Subcutaneous adipose tissue (tissue), 4 donors: ENCODE measurements around the gene C11orf54. TPM values are rescaled to one million over a fixed set of nuclear protein-coding genes. Genes with fewer than 3 reads are reported as not detected.

ENCODE experiments used
- total RNA-seq, 4 donors: library from RNA; depleted of rRNA; stranded (reverse); fragments of >200 nt; gene quantifications; one replicate each; pipeline ENCODE4 v1.1.0, GENCODE V29; 2016
- TF ChIP-seq, protein P1 (sequence below): fragments of 450-650 bp; IDR thresholded peaks from one replicate; pipeline ENCODE4 v1.5.1; 2016; ENCODE audit warnings: low read depth, mild to moderate bottlenecking, control low read depth, antibody characterized with exemption, moderate library complexity

Gene C11orf54
- total RNA-seq, 4 donors from 2014 or later, result 42.2 to 58.6 (median 50.5) TPM

DNA sequence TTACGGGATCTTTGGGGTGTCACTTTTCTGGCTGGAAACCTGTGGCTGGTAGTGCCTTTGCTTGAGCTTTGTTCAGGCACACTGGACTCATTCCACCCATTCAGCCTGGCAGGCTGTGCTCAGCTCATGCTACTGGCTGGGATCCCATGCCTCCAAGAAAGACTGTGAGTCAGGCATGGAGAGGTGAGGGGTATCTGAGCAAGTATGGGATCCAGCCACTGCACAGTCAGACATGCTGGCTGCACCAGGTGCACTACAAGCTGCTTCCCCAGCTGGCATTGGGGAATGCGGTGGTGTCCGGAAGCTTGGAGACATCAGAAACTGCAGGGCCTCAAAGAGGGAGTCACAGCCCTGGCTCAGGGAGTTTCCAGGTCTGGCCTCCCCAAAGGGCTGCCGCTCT is 30.7 kb downstream of the C11orf54 start:
- TF ChIP-seq, protein P1, sequence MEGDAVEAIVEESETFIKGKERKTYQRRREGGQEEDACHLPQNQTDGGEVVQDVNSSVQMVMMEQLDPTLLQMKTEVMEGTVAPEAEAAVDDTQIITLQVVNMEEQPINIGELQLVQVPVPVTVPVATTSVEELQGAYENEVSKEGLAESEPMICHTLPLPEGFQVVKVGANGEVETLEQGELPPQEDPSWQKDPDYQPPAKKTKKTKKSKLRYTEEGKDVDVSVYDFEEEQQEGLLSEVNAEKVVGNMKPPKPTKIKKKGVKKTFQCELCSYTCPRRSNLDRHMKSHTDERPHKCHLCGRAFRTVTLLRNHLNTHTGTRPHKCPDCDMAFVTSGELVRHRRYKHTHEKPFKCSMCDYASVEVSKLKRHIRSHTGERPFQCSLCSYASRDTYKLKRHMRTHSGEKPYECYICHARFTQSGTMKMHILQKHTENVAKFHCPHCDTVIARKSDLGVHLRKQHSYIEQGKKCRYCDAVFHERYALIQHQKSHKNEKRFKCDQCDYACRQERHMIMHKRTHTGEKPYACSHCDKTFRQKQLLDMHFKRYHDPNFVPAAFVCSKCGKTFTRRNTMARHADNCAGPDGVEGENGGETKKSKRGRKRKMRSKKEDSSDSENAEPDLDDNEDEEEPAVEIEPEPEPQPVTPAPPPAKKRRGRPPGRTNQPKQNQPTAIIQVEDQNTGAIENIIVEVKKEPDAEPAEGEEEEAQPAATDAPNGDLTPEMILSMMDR, result no peak

DNA sequence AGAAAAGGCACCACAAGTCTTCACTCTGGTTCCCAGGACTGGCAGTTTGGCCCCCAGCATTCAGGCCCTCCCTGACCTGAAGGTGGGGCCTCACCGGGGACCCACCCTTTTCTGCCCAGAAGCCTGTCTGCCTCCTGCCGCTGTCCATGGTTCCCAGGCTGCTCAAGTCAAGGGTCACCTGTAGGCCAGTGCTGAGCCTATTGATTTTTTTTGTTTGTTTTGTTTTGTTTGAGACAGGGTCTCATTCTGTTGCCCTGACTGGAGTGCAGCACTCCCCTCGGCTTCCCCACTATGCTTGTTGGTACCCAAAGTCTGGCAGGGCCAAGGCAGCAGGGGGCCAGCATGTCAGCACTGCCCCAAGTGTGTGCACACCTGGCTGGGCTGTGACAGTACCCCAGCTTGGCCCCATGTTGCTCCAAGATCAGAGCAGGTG is 31.6 kb downstream of the C11orf54 start:
- TF ChIP-seq, protein P1, result no peak

DNA sequence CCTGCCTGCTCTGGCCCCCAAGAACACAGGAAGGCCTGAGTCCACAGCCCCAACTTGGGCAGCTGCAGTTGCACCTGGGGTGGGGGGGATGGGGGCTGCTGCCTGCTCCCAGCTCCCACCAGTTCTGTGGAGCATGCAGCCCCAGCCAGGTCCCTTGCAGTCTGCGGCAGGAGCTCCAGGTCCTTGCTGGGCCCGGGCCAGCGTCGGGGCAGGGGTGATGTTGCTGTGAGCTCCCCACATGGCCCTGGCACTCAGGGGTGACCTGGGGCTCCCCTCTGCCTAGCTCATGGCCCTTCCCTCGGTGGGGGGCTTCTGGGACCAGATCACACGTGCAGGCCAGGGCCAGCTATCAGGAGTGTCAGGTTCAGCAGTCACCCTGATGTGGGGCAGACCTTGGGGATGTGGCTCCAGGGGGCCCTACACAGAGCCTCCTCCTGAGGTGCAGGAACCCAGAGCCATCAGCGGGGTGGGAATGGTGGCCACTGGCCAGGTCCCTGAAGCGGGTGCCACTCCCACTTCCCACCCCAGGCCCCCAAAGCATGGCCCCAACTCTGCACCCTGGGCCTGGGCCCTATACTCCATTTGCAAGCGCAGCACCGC is 32.2 kb downstream of the C11orf54 start:
- TF ChIP-seq, protein P1, result no peak

DNA sequence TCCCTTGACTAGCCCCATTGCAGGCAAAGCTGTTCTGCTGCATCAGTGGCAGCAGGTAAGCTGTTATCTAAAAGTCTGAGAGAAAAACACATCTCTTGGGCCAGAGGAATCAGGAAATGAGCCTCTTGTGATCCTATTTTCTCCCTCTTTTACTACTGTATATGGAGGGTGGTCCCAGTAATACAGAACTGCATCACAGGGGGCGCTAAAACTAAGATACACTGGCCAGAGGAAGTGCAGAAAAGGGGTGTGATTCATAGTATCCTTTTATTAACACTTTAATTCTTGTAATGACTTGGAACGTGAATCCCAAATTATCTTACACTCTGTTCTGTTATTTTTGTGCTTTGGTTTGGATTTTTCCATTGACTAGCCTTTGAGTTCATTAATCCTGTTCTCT is 33.8 kb downstream of the C11orf54 start:
- TF ChIP-seq, protein P1, result no peak

DNA sequence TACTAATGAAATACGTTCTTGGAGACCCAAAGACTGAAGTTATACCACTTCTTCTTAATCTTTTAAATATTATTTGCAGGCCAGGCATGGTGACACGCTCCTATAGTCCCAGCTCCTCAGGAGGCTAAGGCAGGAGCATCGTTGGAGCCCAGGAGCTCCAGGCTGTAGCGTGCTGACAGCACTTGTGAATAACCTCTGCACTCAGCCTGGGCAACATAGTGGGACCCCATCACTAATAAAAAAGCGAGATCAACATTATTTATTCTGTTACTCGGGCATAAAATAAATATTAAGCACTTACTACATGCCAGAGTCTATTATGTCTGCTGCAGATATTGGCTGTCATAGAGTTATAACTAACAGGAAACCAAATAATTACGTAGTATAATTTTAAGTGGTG is 41.9 kb downstream of the C11orf54 start:
- TF ChIP-seq, protein P1, result no peak

DNA sequence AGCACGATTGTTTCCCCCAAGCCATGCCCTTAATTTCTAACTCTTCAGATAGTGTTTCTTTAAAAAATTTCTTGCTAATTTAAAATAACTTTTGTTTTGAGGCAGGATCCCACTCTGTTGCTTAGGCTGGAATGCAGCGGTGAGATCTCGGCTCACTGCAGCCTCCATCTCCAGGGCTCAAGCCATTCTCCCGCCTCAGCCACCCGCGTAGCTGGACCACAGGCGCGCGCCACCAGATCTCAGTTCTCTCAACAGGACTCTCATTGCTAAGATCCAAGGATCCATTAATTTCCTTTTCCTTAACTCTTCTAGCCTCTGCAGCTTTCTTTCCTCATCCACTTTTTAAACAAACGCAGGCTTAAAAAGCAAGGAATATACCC is 42.3 kb downstream of the C11orf54 start:
- TF ChIP-seq, protein P1, result no peak

DNA sequence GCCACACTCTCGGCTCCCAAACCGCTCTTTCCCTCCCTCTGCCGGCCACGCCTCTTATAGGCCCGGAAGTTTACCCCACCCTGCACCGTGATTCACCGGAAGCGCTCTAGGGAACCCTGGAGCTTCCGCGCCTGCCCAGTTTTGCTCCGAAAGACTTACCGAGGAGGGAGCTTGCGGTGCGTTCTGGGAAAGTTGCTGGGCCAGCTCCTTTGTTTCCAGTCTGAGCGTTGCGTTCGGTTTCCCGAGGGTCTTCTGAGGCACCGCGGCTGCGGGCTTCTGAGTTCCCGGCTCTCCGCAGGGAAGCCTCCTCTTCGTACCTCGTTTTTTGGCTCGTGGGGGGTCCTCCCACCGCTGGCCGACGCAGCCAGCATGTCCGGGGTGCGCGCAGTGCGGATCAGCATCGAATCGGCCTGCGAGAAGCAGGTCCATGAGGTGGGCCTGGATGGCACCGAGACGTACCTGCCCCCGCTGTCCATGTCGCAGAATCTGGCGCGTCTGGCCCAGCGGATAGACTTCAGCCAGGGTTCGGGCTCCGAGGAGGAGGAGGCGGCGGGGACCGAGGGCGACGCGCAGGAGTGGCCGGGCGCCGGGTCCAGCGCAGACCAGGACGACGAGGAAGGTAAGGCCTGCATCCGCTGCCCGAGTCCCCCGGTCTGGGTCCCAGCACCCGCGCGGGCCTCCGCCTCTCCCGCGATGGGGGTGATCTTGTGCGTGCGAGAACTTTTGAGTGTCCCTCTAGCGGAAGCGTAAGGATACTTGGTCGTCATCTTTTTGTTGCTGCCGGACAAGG is 42.9 kb downstream of the C11orf54 start, which contains the start of gene MED17:
Gene MED17 (plus strand): TSS at position 138 of the 790 bp plus-strand sequence. CDS start 232 bp downstream, at position 370.
- TF ChIP-seq, protein P1, result no peak
